ENCODE results near the gene ZNF74. TPM values are rescaled to one million over a fixed set of nuclear protein-coding genes. Genes with fewer than 3 reads are reported as not detected.

Gene ZNF74
- total and polyA plus RNA-seq, 10 of the 15 experiments (the other 5 are each of a cell fraction or from before 2014, with no cell fraction given), result 0.37 to 9.3 (median 5.1) TPM

GRCh38 chr22:20431511-20432192 is 37.7 kb downstream of the ZNF74 start:
- WGBS (ENCODE audit: insufficient coverage, insufficient replicate concordance, low lambda C conversion rate, missing lambda C conversion rate), result 42% methylated on average over 36 of the region's 50 CpGs
- SMC1A ChIA-PET (ENCODE audit: uncharacterized antibody, unreplicated experiment), result no interaction called here
- in situ Hi-C loops (cut with MboI), result no loop called here
- intact Hi-C loops (cut with micrococcal nuclease; ENCODE audit: unreplicated experiment), result no loop called here
- ATAC-seq (no peak), FAIRE-seq (no peak), DNase-seq (ENCODE audit: low read depth, low spot score) (no peak)
- POLR2A ChIA-PET, result no interaction called here
- no peaks in the 10 kb centered on the region for H3K79me2 ChIP-seq (ENCODE audit: control insufficient read depth, insufficient read depth, low read length)
- H3K27ac ChIP-seq (ENCODE audit: control insufficient read depth, insufficient read depth), result no peak overlapping the region
- no peak overlapping the region for H3K4me3 ChIP-seq
- no peaks in the 10 kb centered on the region; the same call in 1 of the 2 replicates for H4K20me1 ChIP-seq (ENCODE audit: control insufficient read depth, insufficient read depth)
- H3K36me3 ChIP-seq (ENCODE audit: control insufficient read depth in 2 of 2, insufficient read depth in 2 of 2, low read length in 1 of 2), result no peaks in the 10 kb centered on the region
- no peak overlapping the region for H3K9ac ChIP-seq (ENCODE audit: control insufficient read depth, insufficient read depth, low read length)
- H3K27me3 ChIP-seq (replicated peaks in 1 of 2; ENCODE audit: control insufficient read depth in 2 of 2, insufficient read depth in 2 of 2, low read length in 1 of 2), result peaks cover 5 to 23% of the 10 kb centered on the region in 2 experiments
- H2AFZ ChIP-seq (ENCODE audit: control insufficient read depth, low read depth, low read length), result no peak overlapping the region
- peaks cover 8% of the 10 kb centered on the region for H3K4me1 ChIP-seq (ENCODE audit: control insufficient read depth, insufficient read depth, low read length)
- BruUV-seq (replicated peaks), result no TSS peak
- RAD21 ChIA-PET (ENCODE audit: unreplicated experiment), result no interaction called here
- CTCF ChIA-PET, result no interaction called here
- TF ChIP-seq FOXM1 (IDR thresholded peaks at IDR 0.05; ENCODE audit: low read depth, low read length) (no peak), KDM1A (IDR thresholded peaks at IDR 0.05; ENCODE audit: borderline replicate concordance) (no peak), PBX3 (IDR thresholded peaks at IDR 0.05; ENCODE audit: insufficient replicate concordance, low read depth, low read length) (no peak), ZNF592 (IDR thresholded peaks at IDR 0.05) (no peak), CBX3 (IDR thresholded peaks at IDR 0.05; ENCODE audit: borderline replicate concordance, low read depth) (no peak), ZBTB4 (CRISPR knock-in tag; IDR thresholded peaks at IDR 0.05) (no peak), SRF (IDR thresholded peaks at IDR 0.05; ENCODE audit: low read depth in 2 of 2, low read length in 2 of 2) (no peak), RCOR1 (conservative IDR thresholded peaks at IDR 0.05; ENCODE audit: low read depth, low read length) (no peak), STAT3 (IDR thresholded peaks at IDR 0.05; ENCODE audit: low read depth, low read length) (no peak), ZNF274 (IDR thresholded peaks at IDR 0.05; ENCODE audit: insufficient read depth, insufficient read length) (no peak), NBN (IDR thresholded peaks at IDR 0.05) (no peak), KLF5 (IDR thresholded peaks at IDR 0.05; ENCODE audit: partially characterized antibody) (no peak), RBBP5 (conservative IDR thresholded peaks at IDR 0.05) (no peak), POLR2AphosphoS5 (IDR thresholded peaks at IDR 0.05; ENCODE audit: low read length) (no peak), SUPT20H (IDR thresholded peaks at IDR 0.05; ENCODE audit: borderline replicate concordance, control insufficient read depth, low read depth, low read length) (no peak), TCF7 (IDR thresholded peaks at IDR 0.05; ENCODE audit: borderline replicate concordance) (no peak), NRF1 (conservative IDR thresholded peaks at IDR 0.05; ENCODE audit: low read depth, low read length) (no peak)
- H3K4me2 ChIP-seq (ENCODE audit: control insufficient read depth, insufficient read depth), result no peak overlapping the region
- H3K9me3 ChIP-seq (replicated peaks; ENCODE audit: control insufficient read depth, insufficient read depth, low read length), result no peaks in the 10 kb centered on the region
